ENCODE data around the gene PRR13.

PRR13 gene

GRCh38 chr12:53466640-53467039, 25.1 kb downstream of the PRR13 start:
- TF ChIP-seq CTCF (IDR thresholded peaks at IDR 0.05; ENCODE audit: insufficient read depth, low read length, missing control alignments): no peak
- ChIA-PET CTCF (interaction anchor here (0.6 to 3.2 kb wide), 3 partner anchors 10 to 114 kb away, joined by 3 to 19 read pairs (median 11); no protein-coding TSS in a partner anchor), POLR2A (no interaction called here)
- no peak overlapping the region for H3K4me3 ChIP-seq (ENCODE audit: low read depth, low read length)
- DNase-seq (ENCODE audit: low read depth, low spot score): no peak

- DNase-seq (ENCODE audit: low read depth, low spot score): no peak
- no peak for TF ChIP-seq CTCF (IDR thresholded peaks at IDR 0.05; ENCODE audit: insufficient read depth, low read length, missing control alignments)
- no peak overlapping the region for H3K4me3 ChIP-seq (ENCODE audit: low read depth, low read length)
- ChIA-PET CTCF (interaction anchor here (0.6 to 3.2 kb wide), 3 partner anchors 10 to 115 kb away, joined by 3 to 19 read pairs (median 11); no protein-coding TSS in a partner anchor), POLR2A (no interaction called here)
Observed at GRCh38 chr12:53467082-53467481, 25.5 kb downstream of the PRR13 start.

GRCh38 chr12:53467880-53468279, 26.3 kb downstream of the PRR13 start:
- H3K4me3 ChIP-seq (ENCODE audit: low read depth, low read length): no peak overlapping the region
- TF ChIP-seq CTCF (IDR thresholded peaks at IDR 0.05; ENCODE audit: insufficient read depth, low read length, missing control alignments): no peak
- ChIA-PET CTCF (interaction anchor here (1.2 to 2.9 kb wide), 3 partner anchors 9 to 12 kb away, joined by 4 to 11 read pairs (median 4); no protein-coding TSS in a partner anchor), POLR2A (no interaction called here)
- no peak for DNase-seq (ENCODE audit: low read depth, low spot score)

GRCh38 chr12:53468282-53468681, 26.7 kb downstream of the PRR13 start:
- POLR2A ChIA-PET: no interaction called here
- TF ChIP-seq CTCF (IDR thresholded peaks at IDR 0.05; ENCODE audit: insufficient read depth, low read length, missing control alignments): no peak
- H3K4me3 ChIP-seq (ENCODE audit: low read depth, low read length): no peak overlapping the region
- CTCF ChIA-PET: interaction anchor here (1.2 to 2.9 kb wide), 3 partner anchors 8 to 11 kb away, joined by 4 to 11 read pairs (median 4); no protein-coding TSS in a partner anchor
- no peak for DNase-seq (ENCODE audit: low read depth, low spot score)

- no peak for DNase-seq (ENCODE audit: low read depth, low spot score)
- CTCF ChIA-PET: interaction anchor here (0.7 to 11.2 kb wide), 4 partner anchors 16 to 120 kb away, joined by 3 to 99 read pairs (median 44); partner anchors contain the start of gene NPFF
- no peak overlapping the region for H3K4me3 ChIP-seq (ENCODE audit: low read depth, low read length)
- no peak for TF ChIP-seq CTCF (IDR thresholded peaks at IDR 0.05; ENCODE audit: insufficient read depth, low read length, missing control alignments)
- POLR2A ChIA-PET: no interaction called here
Observed at GRCh38 chr12:53472056-53472582, 30.6 kb downstream of the PRR13 start.

- POLR2A ChIA-PET: interaction anchor here (0.9 to 1.7 kb wide), 2 partner anchors 11 to 27 kb away, joined by 3 to 4 read pairs; no protein-coding TSS in a partner anchor
- H3K4me3 ChIP-seq (ENCODE audit: low read depth, low read length): no peak overlapping the region
- CTCF ChIA-PET: interaction anchor here (1.1 to 11.2 kb wide), 8 partner anchors 8 to 150 kb away, joined by 3 to 99 read pairs (median 4); partner anchors contain the start of genes NPFF and TARBP2
- no peak for DNase-seq (ENCODE audit: low read depth, low spot score)
- TF ChIP-seq CTCF (IDR thresholded peaks at IDR 0.05; ENCODE audit: insufficient read depth, low read length, missing control alignments): no peak
Observed at GRCh38 chr12:53474077-53474476, 32.5 kb downstream of the PRR13 start.
